Sigmoid colon (tissue), 7 donors: ENCODE measurements around the gene ADAMTS12. TPM values are rescaled to one million over a fixed set of nuclear protein-coding genes. Genes with fewer than 3 reads are reported as not detected.
A peak's percentile ranks its signal among the peaks of the same experiment; 100 is the strongest.

Source experiments
- DNase-seq: peaks from one replicate; pipeline ENCODE4 v3.0.0-alpha.2; 2019
- H3K27ac ChIP-seq, 4 donors: fragments of 200-600 bp; sonication (generic); one replicate each; pipeline ENCODE4 v1.5.1; 2016 to 2019; ENCODE audit warnings: mild to moderate bottlenecking in 1 of 4
- H3K27me3 ChIP-seq, 3 donors: fragments of 200-600 bp; sonication (generic); one replicate each; pipeline ENCODE4 v1.5.1; 2019; ENCODE audit warnings: mild to moderate bottlenecking in 1 of 3
- H3K36me3 ChIP-seq, 4 donors: fragments of 200-600 bp; sonication (generic); one replicate each; pipeline ENCODE4 v1.5.1; 2016 to 2019
- H3K4me1 ChIP-seq, 4 donors: fragments of 200-600 bp; sonication (generic); one replicate each; pipeline ENCODE4 v1.5.1; 2017 to 2019
- H3K4me3 ChIP-seq, 4 donors: fragments of 200-600 bp; sonication (generic); one replicate each; pipeline ENCODE4 v1.5.1; 2017 to 2019; ENCODE audit warnings: mild to moderate bottlenecking in 2 of 4, moderate library complexity in 1 of 4
- H3K9me3 ChIP-seq, 4 donors: fragments of 200-600 bp in 3 of 4; sonication (generic) in 3 of 4; one replicate each; pipeline versions ENCODE4 v1.5.1 to v1.6.1; 2013 to 2019
- CTCF ChIP-seq, 4 experiments: fragments of 450-650 bp in 3 of 4; fragments of 200-600 bp in 1 of 4; IDR thresholded peaks; one replicate each; pipeline ENCODE4 v1.5.1; 2016 to 2019; ENCODE audit warnings: antibody characterized with exemption in 4 of 4, mild to moderate bottlenecking in 3 of 4, moderate library complexity in 2 of 4
- EP300 ChIP-seq, 4 donors: sonication (generic); formaldehyde crosslinking; IDR thresholded peaks; one replicate each; pipeline ENCODE4 v1.6.1; 2017; ENCODE audit warnings: antibody characterized with exemption in 4 of 4
- POLR2A ChIP-seq, 2 donors: fragments of 450-650 bp; IDR thresholded peaks; one replicate each; pipeline ENCODE4 v1.6.1; 2016; ENCODE audit warnings: antibody characterized with exemption in 2 of 2, mild to moderate bottlenecking in 2 of 2, moderate library complexity in 2 of 2
- POLR2AphosphoS5 ChIP-seq, 4 donors: sonication (generic); formaldehyde crosslinking; IDR thresholded peaks; one replicate each; pipeline ENCODE4 v1.6.1; 2017; ENCODE audit warnings: antibody characterized with exemption in 4 of 4
- WGBS, 2 donors: extraction: QIAGEN DNeasy Blood & Tissue Kit; methylation state at CpG; one replicate each; pipeline ENCODE4 v1.1.7; 2013; 5-methylcytosine and 5-hydroxymethylcytosine counted together
- intact Hi-C: fragments of 100-400 bp; cut with DNase I; formaldehyde crosslinking; loops from one replicate; pipeline ENCODE4 v1.15.1; 2023
- polyA plus RNA-seq, 3 donors: library from polyadenylated mRNA; stranded (reverse); fragments of 200-250 nt; gene quantifications; one replicate each; pipeline ENCODE4 v1.2.3, GENCODE V29; 2013
- total RNA-seq, 4 donors: library from RNA; depleted of rRNA; stranded (reverse); fragments of >200 nt; gene quantifications; one replicate each; pipeline ENCODE4 v1.1.0, GENCODE V29; 2016
- donor health status: healthy with polysubstance abuse.
- donor health status: Bipolar disorder and iron deficiency.
- donor health status: healthy.

ADAMTS12 gene
- total and polyA plus RNA-seq, 7 donors, result 0.42 to 5.4 (median 2.7) TPM; not detected in 1

- H3K27ac ChIP-seq, result no peak within 1 kb of the TSS
- TF ChIP-seq POLR2A (IDR thresholded peaks at IDR 0.05) (no peak), POLR2AphosphoS5 (IDR thresholded peaks at IDR 0.05) (no peak), CTCF (IDR thresholded peaks at IDR 0.05) (no peak), EP300 (IDR thresholded peaks at IDR 0.05) (no peak)
- no peak for DNase-seq
- H3K27me3 ChIP-seq, result peaks cover 21 to 57% (median 39%) of the 10 kb centered on the region in 3 donors
- no peaks in the 10 kb centered on the region for H3K36me3 ChIP-seq
- intact Hi-C loops, result loop anchor here (5.0 to 10.0 kb wide), 2 partner anchors 282 to 499 kb away; no protein-coding TSS in a partner anchor
- peak within 1 kb of the TSS in 3 of 4 donors; percentile 7 to 39 (median 29) for H3K4me3 ChIP-seq
- peaks cover 0 to 19% (median 13%) of the 10 kb centered on the region in 4 donors for H3K4me1 ChIP-seq
- no peaks in the 10 kb centered on the region for H3K9me3 ChIP-seq
- WGBS, 2 donors, result 12 to 37% methylated on average over 45 of the region's 45 CpGs
Measured at GRCh38 chr5:33936381-33937016, 44.7 kb upstream of the ADAMTS12 start, which contains the start of gene RXFP3. RXFP3 (plus strand) TSS chr5:33936386; CDS start chr5:33936741, 355 bp downstream.

GRCh38 chr5:33936004-33936380 is 44.2 kb upstream of the ADAMTS12 start:
- no peak for DNase-seq
- Histone ChIP-seq H3K36me3 (no peaks in the 10 kb centered on the region), H3K9me3 (no peaks in the 10 kb centered on the region), H3K4me1 (peaks cover 0 to 19% (median 13%) of the 10 kb centered on the region in 4 donors), H3K4me3 (peak overlapping the region in 3 of 4 donors; percentile 7 to 39 (median 29)), H3K27me3 (peaks cover 21 to 57% (median 39%) of the 10 kb centered on the region in 3 donors), H3K27ac (no peak overlapping the region)
- intact Hi-C loops, result loop anchor here (5.0 to 10.0 kb wide), 2 partner anchors 281 to 499 kb away; no protein-coding TSS in a partner anchor
- 2 to 8% methylated on average over 30 of the region's 30 CpGs for WGBS, 2 donors
- no peak for TF ChIP-seq EP300 (IDR thresholded peaks at IDR 0.05)
- TF ChIP-seq CTCF (IDR thresholded peaks at IDR 0.05), result peak in 2 of 4 experiments; percentile 21 to 45
- no peak for TF ChIP-seq POLR2A (IDR thresholded peaks at IDR 0.05)

- Histone ChIP-seq H3K9me3 (no peaks in the 10 kb centered on the region), H3K27ac (no peak overlapping the region), H3K27me3 (peaks cover 21 to 41% (median 36%) of the 10 kb centered on the region in 3 donors), H3K36me3 (no peaks in the 10 kb centered on the region), H3K4me3 (no peak overlapping the region), H3K4me1 (peaks cover 0 to 19% (median 13%) of the 10 kb centered on the region in 4 donors)
- no peak for TF ChIP-seq EP300 (IDR thresholded peaks at IDR 0.05)
- TF ChIP-seq POLR2AphosphoS5 (IDR thresholded peaks at IDR 0.05), result no peak
- no peak for TF ChIP-seq POLR2A (IDR thresholded peaks at IDR 0.05)
- TF ChIP-seq CTCF (IDR thresholded peaks at IDR 0.05), result no peak
- no peak for DNase-seq
- intact Hi-C loops, result loop anchor here (10.0 kb wide), 1 partner anchor 279 kb away; no protein-coding TSS in a partner anchor
- WGBS, 2 donors, result 64 to 89% methylated on average over 1 of the region's 1 CpG
Measured at GRCh38 chr5:33934176-33934575, 42.4 kb upstream of the ADAMTS12 start.

GRCh38 chr5:33933723-33934169 is 42.0 kb upstream of the ADAMTS12 start:
- DNase-seq, result no peak
- intact Hi-C loops, result loop anchor here (10.0 kb wide), 1 partner anchor 279 kb away; no protein-coding TSS in a partner anchor
- Histone ChIP-seq H3K4me1 (peaks cover 0 to 19% (median 13%) of the 10 kb centered on the region in 4 donors), H3K4me3 (no peak overlapping the region), H3K27me3 (peaks cover 21 to 37% (median 31%) of the 10 kb centered on the region in 3 donors), H3K27ac (no peak overlapping the region), H3K9me3 (no peaks in the 10 kb centered on the region), H3K36me3 (no peaks in the 10 kb centered on the region)
- 87% methylated on average over 3 of the region's 3 CpGs for WGBS, 2 donors
- TF ChIP-seq EP300 (IDR thresholded peaks at IDR 0.05) (no peak), POLR2AphosphoS5 (IDR thresholded peaks at IDR 0.05) (no peak), POLR2A (IDR thresholded peaks at IDR 0.05) (no peak), CTCF (IDR thresholded peaks at IDR 0.05) (no peak)
